GM19023 (cell line): Measurements from ENCODE around the gene SOWAHB.
A peak's percentile ranks its signal among the peaks of the same experiment; 100 is the strongest.

Experiments used
- ATAC-seq: cut with Tn5 transposase; IDR thresholded peaks from one replicate; pipeline ENCODE4 v1.9.1; 2021; ENCODE audit warnings: mild to moderate bottlenecking, moderate library complexity; ENCODE audit not compliant: unreplicated experiment

Gene SOWAHB

GRCh38 chr4:76897536-76898384, at the start of gene SOWAHB:
SOWAHB (minus strand) TSS chr4:76898144; CDS start chr4:76897849, 295 bp downstream.
- peak; percentile 55 for ATAC-seq

- no peak for ATAC-seq
Measured at GRCh38 chr4:76947369-76947768, 49.4 kb upstream of the SOWAHB start.

DNA sequence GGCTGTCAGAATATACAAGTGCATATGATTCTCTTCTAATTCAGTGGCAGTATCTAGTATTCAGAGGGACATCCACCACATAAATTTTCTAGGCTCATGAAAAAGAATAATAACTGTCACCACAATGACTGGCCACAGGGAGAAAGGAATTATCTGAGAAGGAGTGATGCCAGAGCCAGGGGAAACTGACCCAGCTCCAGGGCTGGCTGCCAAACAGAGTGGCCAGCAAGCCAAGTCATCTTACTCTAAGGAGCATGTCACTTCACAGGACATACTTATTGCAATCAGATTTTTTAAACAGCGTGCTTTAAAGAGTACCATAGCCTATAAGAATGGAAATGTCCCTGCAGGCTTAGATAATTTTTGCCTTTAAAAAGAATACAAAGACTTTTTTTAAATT, 45.8 kb upstream of the SOWAHB start:
- no peak for ATAC-seq

- ATAC-seq, result no peak
Measured at GRCh38 chr4:76943129-76943620, 45.2 kb upstream of the SOWAHB start.

- ATAC-seq, result no peak
Measured at GRCh38 chr4:76939184-76939583, 41.2 kb upstream of the SOWAHB start.

DNA sequence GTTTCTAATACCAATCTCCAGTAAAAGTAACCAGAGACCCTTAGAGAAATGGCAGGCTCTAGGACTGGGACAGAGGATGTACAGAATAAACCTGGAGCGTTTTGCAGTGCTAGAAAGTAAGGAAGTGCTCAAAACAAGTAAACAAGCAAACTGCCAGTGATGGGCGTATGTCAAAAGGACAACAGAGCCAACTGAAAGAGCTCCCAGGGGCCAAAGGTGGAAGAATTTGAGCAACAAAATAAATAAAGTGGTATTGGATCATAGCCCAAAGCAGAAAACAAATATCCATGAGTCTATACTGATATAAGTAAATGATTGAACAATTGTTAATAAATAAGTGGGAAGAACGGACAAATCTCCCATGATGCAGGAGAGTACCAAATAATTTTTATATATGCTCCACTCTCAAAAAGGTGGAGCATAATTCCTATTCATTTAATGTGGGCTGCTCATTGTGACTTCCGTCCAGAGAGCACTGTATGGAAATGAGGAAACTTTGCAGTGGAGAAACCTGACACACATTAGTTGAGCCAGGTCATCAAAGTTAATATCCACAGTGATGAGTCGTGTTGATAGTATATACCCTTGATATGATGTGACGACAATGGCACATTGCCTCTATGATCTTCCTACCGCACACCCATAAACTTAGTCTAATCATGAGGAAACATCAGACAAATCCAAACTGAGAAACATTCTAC, 33.8 kb upstream of the SOWAHB start:
- ATAC-seq, result no peak

- ATAC-seq, result no peak
Measured at GRCh38 chr4:76931087-76931486, 33.1 kb upstream of the SOWAHB start.

- no peak for ATAC-seq
Measured at GRCh38 chr4:76930685-76931084, 32.7 kb upstream of the SOWAHB start.

DNA sequence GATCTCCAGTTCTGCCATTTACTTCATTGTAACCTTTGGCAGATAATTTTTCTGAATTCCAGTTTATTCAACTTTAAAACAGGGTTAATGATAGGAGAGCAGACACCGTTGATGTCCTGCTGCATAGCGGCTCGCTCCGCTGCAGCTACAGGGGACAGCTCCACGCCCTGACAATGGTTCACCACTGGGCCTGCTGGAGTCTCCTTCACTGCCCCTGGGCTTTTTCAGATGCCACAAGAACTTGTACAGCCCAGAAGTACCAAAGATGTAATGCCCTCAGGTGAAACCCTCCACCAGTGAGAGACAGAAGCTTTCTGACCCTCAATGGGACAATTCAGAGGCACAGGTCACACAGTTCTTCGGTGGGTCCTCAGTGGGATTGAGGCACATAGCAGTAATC, 28.9 kb upstream of the SOWAHB start:
- no peak for ATAC-seq

- no peak for ATAC-seq
Measured at GRCh38 chr4:76923619-76924357, 25.8 kb upstream of the SOWAHB start.

- no peak for ATAC-seq
Measured at GRCh38 chr4:76920715-76921114, 22.8 kb upstream of the SOWAHB start.

- no peak for ATAC-seq
Measured at GRCh38 chr4:76909711-76910110, 11.8 kb upstream of the SOWAHB start.

GRCh38 chr4:76905521-76905920, 7.6 kb upstream of the SOWAHB start:
- no peak for ATAC-seq

- ATAC-seq, result no peak
Measured at GRCh38 chr4:76904646-76905190, 6.8 kb upstream of the SOWAHB start.

DNA sequence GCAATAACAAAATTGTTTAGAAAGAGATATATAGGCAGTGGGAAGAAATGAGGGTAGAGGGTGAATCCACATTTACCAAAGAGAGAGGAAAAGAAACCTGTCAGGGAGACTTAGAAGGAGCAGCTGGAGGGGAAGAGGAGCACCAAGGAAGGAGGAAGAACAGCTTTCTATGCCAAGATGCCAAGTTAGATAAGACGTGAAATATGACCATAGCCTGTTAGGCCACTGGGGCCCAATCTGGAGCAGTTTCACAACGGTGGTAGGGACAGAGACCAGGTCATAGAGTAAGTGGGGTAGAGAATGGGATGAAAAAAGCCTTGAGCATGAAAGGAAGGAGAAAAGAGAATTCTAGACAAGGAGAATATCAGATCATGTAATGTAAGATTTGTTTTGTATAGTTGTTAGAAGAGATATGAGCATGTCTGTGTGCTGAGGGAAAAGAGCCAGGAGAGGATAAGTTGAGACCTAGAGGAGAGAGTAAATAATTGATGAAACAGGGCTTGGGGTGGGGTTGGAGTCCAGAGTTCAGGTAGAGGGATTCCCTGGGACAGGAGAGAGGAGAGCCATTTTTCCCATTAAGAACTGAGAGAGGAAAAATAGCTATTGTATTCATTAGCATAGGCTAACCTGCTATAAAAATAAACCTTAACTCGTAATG, 4.4 kb upstream of the SOWAHB start:
- no peak for ATAC-seq

DNA sequence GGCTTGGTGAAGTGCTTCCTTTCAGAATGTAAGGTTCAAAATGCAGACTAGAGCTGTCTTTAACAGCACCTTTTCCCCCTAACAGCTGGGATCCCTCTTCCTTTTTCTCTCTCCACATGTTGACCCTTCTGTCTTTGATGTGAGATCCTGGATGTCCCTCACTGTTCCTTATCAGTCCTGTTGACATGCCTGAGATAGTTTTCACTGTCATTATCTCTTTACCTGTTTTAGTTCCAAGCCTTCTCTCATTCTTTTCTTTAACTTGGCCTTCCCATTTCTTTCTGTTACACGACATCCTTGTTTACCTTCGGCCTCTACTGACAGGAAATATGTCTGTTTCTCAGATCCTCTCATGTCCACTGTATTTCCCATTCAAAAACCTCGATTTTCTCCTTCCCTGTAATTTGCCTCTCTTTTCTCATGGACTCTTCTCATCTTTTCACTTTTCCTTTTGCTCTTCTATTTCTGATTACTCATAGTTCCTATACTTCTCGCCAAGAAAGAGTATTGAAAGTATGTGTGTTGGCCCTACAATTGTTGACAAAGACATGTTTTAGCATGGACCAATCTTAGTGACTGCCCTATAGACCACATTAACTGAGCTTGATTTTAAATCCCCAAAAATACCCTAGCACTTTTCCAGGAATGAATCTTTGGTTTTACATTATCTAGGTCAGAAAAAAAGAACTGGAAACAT, 1.2 kb upstream of the SOWAHB start:
- no peak for ATAC-seq

DNA sequence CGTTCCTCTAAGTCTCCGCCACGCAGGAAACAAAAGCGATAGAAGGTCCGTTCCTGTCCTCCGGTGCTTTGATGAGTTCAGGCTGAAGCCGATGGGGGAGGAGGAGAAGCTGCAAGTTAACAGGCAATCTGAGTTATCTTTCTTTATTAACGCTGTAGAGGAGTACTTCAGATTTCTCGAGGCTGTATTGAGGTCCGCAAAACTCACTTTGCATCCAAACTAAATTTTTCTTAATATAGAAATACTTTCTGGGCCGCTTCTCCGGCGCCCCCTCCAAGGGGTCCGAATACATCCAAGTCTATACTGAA, 395 bp upstream of the SOWAHB start:
- ATAC-seq, result no peak

- peak; percentile 43 for ATAC-seq
Measured at GRCh38 chr4:76896614-76897535, 1.1 kb downstream of the SOWAHB start.

- ATAC-seq, result no peak
Measured at GRCh38 chr4:76896048-76896447, 1.9 kb downstream of the SOWAHB start.
